Stimulated activated CD4-positive, alpha-beta T cell treated with anti-CD3 and anti-CD28 coated beads, Interleukin-2, amount 100 ng/mL, for 48 hours (primary cell): ENCODE measurements around the gene TBCE.
"Not testable (repeated sequence)": the region's sequence is repeated elsewhere in the genome, so short reads cannot be mapped to it uniquely, and the experiment has no call there.

ENCODE experiments used
- DNase-seq, 2 donors: peaks; one replicate each; pipeline ENCODE4 v3.0.0-alpha.2; 2020

The TBCE gene

GRCh38 chr1:235455823-235456222 is 88.6 kb downstream of the TBCE start:
- DNase-seq, result no peak

DNA sequence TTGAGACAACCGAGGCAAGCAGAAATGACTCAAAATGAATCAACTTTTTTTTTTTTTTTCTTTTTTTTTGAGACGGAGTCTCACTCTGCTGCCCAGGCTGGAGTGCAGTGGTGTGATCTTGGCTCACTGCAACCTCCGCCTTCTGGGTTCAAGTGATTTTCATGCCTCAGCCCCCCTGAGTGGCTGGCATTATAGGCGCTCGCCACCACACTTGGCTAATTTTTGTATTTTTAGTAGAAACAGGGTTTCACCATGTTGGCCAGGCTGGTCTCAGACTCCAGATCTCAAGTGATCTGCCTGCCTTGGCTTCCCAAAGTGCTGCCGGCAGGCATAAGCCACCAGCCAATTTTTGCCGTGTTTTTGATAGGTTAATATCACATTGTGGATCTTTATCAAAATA is 90.6 kb downstream of the TBCE start:
- DNase-seq, result not testable (repeated sequence)

GRCh38 chr1:235460770-235461169 is 93.5 kb downstream of the TBCE start:
- DNase-seq, result no peak

DNA sequence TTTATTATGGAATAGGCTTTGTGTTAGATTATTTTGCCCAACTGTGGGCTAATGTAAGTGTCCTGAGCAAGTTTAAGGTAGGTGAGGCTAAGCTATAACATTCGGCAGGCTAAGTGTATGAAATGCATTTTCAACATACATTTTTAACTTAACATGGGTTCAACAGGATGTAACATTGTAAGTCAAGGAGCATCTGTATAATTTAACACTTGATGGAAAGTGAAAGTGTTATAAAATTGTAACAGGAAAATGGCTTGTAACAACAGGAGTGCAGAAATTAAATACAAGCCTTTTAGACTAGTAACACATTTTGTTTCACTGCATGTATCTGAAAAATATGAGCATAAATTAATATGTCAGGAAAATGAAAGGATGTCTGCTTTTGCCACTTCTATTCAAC is 94.7 kb downstream of the TBCE start:
- DNase-seq, result no peak

- DNase-seq, result not testable (repeated sequence)
These were observed 95.6 kb downstream of the TBCE start for GRCh38 chr1:235462832-235463231.

- DNase-seq, result no peak
These were observed 97.8 kb downstream of the TBCE start for GRCh38 chr1:235465066-235465465.

DNA sequence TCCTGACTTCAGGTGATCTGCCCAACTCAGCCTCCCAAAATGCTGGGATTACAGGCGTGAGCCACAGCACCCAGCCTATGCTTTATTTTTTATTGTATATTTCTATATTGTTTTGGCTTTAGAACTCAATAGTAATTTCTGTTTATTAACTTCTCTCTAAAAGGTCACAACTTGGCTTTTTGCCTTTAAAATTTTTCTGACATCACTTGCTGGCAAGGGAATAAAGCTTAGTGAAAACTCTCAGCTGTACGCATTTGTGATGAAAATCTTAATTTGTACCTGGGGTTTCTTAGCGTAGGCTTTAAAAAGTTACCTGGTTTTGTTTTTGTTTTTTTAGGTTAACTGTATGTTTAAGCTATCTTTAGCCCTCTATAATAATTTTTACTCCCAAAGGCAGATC is 100.8 kb downstream of the TBCE start:
- DNase-seq, result no peak

- no peak for DNase-seq
These were observed 101.7 kb downstream of the TBCE start for GRCh38 chr1:235468970-235469369.

GRCh38 chr1:235469897-235470296 is 102.7 kb downstream of the TBCE start:
- DNase-seq, result not testable (repeated sequence)

- DNase-seq, result no peak
These were observed 103.7 kb downstream of the TBCE start for GRCh38 chr1:235470741-235471439.

DNA sequence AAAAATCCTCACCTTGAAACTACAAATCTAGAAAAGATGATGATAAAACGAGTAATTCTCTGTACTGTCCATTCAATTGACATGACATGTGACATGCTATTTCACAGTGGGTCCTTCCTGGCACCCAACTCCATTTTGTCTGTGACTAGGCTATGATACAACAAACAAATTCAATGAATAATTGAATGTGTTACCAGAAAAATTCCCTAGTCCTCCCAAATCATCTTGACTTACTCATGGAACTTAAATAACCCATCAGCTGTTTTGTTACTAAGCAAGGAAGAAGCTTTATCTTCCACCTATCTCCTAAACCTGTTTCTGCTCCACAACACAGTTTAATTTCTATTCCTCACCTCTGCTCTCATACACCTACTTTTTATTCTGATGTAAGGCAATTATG is 106.6 kb downstream of the TBCE start:
- no peak for DNase-seq

- DNase-seq, result no peak
These were observed 115.9 kb downstream of the TBCE start for GRCh38 chr1:235483090-235483489.

GRCh38 chr1:235485558-235485957 is 118.3 kb downstream of the TBCE start:
- DNase-seq, result no peak

GRCh38 chr1:235486321-235486720 is 119.1 kb downstream of the TBCE start:
- DNase-seq, result no peak

DNA sequence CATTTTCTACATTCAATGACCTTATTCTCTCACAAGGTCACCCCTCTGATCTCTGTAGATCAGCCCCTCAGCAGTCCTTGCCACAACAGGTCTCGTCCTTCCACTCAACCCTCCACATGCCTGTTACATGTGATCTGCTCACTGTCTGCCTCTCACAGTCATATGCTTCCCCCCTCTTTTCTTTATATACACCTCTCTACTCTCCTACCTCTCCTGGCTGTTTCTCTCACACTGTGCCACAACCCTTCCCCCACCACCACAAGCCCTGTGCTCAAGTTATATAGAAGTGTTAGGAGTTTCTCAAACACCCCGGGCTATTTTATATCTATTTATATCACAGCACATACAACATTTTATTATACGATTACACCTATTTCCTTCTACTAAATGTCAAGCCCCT is 124.4 kb downstream of the TBCE start:
- no peak for DNase-seq

GRCh38 chr1:235494531-235494930 is 127.3 kb downstream of the TBCE start:
- DNase-seq, result no peak

DNA sequence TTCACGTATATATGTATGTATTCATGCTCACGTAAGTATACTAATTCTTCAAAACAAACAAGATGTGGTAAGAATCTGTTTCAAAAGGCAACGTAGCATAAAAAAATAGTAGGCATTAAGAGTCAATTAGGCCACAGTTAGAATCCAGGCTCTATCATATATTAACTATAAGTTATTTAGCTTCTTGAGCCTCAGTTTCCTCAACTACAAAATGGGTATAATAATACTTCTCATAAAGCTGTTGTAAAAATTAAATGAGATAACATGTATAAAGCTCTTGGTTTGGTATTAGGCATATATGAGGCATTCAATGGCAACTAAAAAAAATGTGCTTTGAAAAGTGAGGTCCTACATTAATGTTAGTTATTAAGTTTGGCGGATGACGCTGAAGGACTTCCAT is 127.8 kb downstream of the TBCE start:
- DNase-seq, result no peak

- DNase-seq, result no peak
These were observed 128.3 kb downstream of the TBCE start for GRCh38 chr1:235495551-235495950.

DNA sequence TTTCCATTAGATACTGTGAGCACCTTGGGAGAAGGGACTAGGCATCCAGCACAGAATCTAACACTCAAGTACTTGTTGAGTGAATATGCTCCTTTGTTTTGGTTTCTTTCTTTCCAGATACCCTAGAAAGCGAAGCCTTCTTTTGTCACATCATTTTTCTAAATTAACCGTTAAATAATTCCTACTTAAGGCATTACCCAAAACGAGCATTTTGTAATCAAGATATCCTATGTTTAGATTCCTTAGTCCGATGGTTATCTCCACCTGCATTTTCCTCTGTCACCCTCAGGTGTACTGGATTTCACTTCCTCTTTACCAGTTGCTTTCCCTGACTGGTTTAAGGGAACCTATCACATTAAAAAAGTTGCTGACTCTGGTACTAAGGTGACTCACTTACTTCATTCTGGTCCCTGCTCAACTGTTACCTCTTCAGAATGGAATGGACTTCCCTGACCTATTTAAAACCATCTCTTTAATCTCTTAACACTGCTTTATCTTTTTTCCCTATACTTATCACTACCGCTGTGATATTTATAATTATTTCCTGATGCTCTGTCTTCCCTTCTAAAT is 133.8 kb downstream of the TBCE start:
- DNase-seq, result no peak
